Fibroblast of the conjunctiva (primary cell): ENCODE results near the gene TICRR.
"Not testable (repeated sequence)": the region's sequence is repeated elsewhere in the genome, so short reads cannot be mapped to it uniquely, and the experiment has no call there.

Experiments
- DNase-seq: peaks from one replicate; pipeline ENCODE4 v3.0.0-alpha.2; 2010; ENCODE audit warnings: low read depth

TICRR gene, protein sequence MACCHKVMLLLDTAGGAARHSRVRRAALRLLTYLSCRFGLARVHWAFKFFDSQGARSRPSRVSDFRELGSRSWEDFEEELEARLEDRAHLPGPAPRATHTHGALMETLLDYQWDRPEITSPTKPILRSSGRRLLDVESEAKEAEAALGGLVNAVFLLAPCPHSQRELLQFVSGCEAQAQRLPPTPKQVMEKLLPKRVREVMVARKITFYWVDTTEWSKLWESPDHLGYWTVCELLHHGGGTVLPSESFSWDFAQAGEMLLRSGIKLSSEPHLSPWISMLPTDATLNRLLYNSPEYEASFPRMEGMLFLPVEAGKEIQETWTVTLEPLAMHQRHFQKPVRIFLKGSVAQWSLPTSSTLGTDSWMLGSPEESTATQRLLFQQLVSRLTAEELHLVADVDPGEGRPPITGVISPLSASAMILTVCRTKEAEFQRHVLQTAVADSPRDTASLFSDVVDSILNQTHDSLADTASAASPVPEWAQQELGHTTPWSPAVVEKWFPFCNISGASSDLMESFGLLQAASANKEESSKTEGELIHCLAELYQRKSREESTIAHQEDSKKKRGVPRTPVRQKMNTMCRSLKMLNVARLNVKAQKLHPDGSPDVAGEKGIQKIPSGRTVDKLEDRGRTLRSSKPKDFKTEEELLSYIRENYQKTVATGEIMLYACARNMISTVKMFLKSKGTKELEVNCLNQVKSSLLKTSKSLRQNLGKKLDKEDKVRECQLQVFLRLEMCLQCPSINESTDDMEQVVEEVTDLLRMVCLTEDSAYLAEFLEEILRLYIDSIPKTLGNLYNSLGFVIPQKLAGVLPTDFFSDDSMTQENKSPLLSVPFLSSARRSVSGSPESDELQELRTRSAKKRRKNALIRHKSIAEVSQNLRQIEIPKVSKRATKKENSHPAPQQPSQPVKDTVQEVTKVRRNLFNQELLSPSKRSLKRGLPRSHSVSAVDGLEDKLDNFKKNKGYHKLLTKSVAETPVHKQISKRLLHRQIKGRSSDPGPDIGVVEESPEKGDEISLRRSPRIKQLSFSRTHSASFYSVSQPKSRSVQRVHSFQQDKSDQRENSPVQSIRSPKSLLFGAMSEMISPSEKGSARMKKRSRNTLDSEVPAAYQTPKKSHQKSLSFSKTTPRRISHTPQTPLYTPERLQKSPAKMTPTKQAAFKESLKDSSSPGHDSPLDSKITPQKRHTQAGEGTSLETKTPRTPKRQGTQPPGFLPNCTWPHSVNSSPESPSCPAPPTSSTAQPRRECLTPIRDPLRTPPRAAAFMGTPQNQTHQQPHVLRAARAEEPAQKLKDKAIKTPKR (N-terminal part only)

GRCh38 chr15:89575146-89575655, at the start of gene TICRR:
TICRR (plus strand) TSS chr15:89575469; CDS start chr15:89575587, 118 bp downstream.
- peak; percentile 100 for DNase-seq

DNA sequence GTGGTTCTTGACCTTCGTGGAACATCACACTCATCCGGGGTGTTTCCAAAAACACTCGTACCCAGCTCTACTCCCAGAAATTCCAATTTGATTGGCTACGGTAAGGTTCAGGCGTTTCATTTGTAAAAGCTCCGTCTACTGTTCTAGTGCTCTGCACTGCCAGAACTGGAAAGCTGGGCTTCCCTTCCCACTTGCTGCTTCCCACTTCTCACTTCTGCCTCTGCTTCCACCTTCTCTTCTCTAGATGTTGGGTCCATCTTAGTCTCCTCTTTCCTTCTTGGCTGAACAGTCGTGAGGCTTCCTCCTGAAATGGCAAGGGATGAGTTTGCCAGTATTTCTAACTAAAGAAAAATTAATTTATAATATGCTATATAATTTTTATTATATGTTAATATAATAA, 49.1 kb upstream of the TICRR start:
- DNase-seq, result no peak

- DNase-seq, result no peak
Measured at GRCh38 chr15:89526601-89527441, 48.4 kb upstream of the TICRR start.

DNA sequence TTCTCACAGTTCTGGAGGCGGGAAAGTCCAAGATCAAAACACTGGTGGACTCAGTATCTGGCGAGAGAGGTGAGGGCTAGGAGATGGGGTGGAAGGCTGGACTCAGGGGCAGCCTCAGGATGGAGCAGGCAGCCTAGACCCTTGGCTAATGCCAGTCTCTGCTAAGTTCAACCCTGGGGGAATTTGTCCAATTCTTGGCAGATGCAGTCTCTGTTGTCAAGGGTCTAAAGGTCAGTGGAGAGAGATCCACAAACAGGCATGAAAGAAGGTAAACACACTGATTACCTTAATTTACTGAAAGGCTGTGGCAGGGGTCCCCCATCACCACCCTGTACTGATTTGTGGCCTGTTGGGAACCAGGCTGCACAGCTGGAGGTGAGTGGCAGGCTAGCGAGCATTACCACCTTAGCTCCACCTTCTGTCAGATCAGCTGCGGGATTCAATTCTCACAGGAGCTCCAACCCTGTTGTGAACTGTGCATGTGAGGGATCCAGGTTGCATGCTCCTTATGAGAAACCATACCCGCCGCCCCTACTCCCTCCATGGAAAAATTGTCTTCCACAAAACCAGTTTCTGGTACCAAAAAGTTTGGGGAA, 46.4 kb upstream of the TICRR start:
- no peak for DNase-seq

DNA sequence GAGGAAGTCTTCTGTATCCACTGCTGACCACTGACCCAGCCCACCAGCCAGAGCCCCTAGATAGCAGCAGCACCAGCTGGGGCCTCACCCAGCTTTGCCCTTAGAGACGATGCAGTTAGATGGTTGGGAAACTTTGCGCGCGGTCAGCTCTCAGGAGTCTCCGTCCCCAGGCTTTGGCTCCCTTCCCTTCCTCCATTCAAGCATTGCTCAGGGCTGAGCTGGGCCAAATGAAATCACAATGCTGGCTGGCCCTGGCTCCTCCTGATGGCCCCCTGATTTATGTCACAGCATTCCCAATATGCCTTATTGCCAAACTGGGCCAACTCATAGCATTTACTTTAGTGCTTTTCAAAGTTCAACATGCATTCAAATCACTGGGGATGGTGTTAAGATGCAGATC, 44.3 kb upstream of the TICRR start:
- DNase-seq, result no peak

DNA sequence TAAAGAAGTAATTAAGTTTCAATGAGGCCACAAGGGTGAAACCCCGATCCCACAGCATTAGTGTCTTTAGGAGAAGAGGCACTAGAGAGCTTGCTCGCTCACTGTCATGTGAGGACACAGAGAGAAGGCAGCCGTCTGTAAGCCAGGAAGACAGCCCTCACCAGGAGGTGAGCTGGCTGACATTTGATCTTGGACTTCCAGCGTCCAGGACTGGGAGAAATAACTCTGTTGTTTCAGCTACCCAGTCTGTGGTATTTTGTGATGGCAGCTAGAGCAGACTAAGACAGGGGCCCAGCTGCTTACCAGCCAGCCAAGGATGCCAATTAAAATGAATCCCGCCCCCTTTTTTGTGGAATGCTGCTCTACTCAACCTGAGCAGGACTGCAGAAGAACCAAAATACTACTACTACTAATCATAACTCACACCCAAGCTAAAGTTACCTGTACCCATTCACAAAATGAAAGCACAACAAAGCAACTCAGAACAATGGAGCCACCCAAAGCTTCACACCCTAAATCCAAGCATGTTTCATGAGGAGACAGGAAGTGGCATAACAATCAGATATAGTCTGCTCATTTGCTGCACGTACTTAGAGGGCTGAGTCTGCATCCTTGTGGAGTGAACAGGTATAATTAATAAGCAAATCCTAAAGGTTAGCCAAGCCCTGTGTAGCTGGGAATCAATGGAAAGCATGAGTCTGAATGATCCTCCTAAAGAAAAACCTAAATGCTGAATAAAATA, 43.3 kb upstream of the TICRR start:
- DNase-seq, result no peak

GRCh38 chr15:89533861-89534544, 41.3 kb upstream of the TICRR start:
- DNase-seq, result no peak

- no peak for DNase-seq
Measured at GRCh38 chr15:89539027-89539426, 36.2 kb upstream of the TICRR start.

- DNase-seq, result no peak
Measured at GRCh38 chr15:89542369-89542768, 32.9 kb upstream of the TICRR start.

DNA sequence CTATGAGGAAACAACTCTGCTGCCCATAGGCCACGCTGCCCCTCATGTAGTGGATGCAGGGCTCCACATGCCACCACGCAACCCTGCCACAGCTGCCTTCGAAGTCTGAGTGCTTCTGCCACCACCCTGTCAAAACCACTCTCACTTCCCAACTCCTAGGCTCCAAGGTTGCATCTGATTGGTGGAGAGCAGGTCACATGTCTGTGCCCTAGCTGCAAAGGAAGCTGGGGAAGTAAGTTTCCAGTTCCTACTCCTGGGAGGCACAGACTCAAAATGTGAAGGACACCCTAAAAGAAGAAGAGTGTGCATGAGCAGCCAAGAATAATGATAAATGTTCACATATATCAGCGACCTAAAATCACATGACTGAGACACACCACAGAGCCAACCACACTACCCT, 31.9 kb upstream of the TICRR start:
- no peak for DNase-seq

DNA sequence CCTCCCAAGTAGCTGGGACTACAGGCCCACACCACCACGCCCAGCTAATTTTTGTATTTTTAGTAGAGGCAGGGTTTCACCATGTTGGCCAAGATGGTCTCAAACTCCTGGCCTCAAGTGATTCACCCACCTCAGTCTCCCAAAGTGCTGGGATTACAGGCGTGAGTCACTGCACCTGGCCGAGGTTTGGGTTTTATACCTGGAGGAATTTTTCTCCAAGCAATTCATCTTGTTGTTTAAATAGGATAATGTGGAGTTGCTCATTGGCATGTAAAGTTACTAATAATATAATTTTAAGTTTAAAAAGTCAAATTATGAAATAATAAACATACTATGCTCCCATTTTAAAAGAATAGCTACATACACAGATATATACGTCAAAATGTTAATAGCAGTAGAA, 26.1 kb upstream of the TICRR start:
- not testable (repeated sequence) for DNase-seq

DNA sequence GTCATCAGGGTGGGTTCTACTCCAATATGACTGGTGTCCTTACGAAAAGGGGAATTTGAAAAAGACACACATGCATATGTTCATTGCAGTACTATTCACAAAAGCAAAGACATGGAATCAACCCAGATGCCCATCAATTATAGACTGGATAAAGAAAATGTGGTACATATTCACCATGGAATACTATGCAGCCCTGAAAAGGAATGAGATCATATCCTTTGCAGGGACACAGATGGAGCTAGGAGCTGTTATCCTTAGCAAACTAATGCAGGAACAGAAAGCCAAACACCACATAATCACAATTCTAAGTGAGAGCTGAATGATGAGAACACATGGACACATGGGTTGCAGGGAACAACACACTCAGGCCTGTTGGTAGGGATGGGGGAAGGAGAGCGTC, 24.8 kb upstream of the TICRR start:
- no peak for DNase-seq

DNA sequence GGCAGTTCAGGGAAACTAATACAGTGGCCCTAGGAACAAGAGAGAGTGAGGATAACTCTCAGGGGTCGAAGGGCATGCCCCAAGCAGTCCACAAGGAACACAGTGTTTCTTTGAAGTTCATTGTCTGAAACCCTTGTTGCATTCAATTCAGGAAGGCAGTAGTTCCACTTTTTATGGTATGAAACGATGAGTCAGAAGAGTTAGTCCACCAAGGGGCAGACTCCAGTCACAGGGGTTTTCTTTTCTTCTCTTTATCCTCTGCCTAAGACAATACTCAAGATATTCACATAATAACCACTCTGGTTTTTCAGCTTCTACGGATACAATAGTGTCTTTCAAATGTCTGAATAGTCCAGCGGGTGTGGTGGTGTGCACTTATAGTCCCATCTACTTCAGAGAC, 23.7 kb upstream of the TICRR start:
- no peak for DNase-seq

DNA sequence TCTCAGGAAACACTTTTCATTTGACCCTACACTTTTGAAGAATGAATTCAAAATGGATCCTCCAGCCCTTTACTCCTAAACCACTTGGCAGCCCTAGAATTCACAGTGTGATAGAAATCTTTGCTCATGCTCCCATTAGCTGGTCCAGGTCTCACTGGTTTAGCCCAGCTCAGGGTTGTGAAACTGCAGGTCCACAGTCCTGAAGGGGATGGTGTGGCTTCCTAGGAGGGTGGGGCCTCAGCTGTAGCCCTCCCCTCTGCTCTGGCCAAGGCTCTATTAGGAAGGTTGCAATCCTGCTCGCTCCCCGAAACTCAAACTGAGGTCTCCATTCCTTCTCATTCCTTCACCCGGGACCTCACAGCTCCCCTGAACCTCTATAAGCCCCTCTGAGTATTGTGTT, 21.6 kb upstream of the TICRR start:
- DNase-seq, result no peak

GRCh38 chr15:89554247-89554646, 21.0 kb upstream of the TICRR start:
- DNase-seq, result no peak

GRCh38 chr15:89555768-89556167, 19.5 kb upstream of the TICRR start:
- DNase-seq, result no peak

- peak; percentile 67 for DNase-seq
Measured at GRCh38 chr15:89556413-89557262, 18.6 kb upstream of the TICRR start.

- no peak for DNase-seq
Measured at GRCh38 chr15:89559769-89560264, 15.5 kb upstream of the TICRR start.
